PFSK-1 (cell line): ENCODE results near the gene CNTN4.

Source experiments
- POLR2AphosphoS5 ChIP-seq: IDR thresholded peaks from 2 replicates; pipeline ENCODE4 v1.6.1; 2012; ENCODE audit warnings: low read depth, mild to moderate bottlenecking, control low read depth, low read length, moderate library complexity
- SIN3A ChIP-seq: IDR thresholded peaks from 2 replicates; pipeline ENCODE4 v1.6.1; 2012; ENCODE audit warnings: mild to moderate bottlenecking, low read length, moderate library complexity, borderline replicate concordance; ENCODE audit not compliant: insufficient read depth
- TAF1 ChIP-seq: IDR thresholded peaks from 2 replicates; pipeline ENCODE4 v1.6.1; 2012; ENCODE audit warnings: low read length, control low read depth, borderline replicate concordance; ENCODE audit not compliant: insufficient read depth

- TF ChIP-seq POLR2AphosphoS5 (no peak), TAF1 (no peak), SIN3A (no peak)
Observed at GRCh38 chr3:2204054-2204453, 105.4 kb downstream of the CNTN4 start.
